GM18499 (cell line): Measurements from ENCODE around the gene CNTN6.

Source experiments
- ATAC-seq: cut with Tn5 transposase; IDR thresholded peaks from one replicate; pipeline ENCODE4 v1.9.1; 2021; ENCODE audit warnings: moderate number of reproducible peaks; ENCODE audit not compliant: insufficient read depth, unreplicated experiment

Gene CNTN6

GRCh38 chr3:1394188-1394587, 301.4 kb downstream of the CNTN6 start:
- ATAC-seq: no peak

GRCh38 chr3:1400571-1400970, 307.7 kb downstream of the CNTN6 start:
- no peak for ATAC-seq

DNA sequence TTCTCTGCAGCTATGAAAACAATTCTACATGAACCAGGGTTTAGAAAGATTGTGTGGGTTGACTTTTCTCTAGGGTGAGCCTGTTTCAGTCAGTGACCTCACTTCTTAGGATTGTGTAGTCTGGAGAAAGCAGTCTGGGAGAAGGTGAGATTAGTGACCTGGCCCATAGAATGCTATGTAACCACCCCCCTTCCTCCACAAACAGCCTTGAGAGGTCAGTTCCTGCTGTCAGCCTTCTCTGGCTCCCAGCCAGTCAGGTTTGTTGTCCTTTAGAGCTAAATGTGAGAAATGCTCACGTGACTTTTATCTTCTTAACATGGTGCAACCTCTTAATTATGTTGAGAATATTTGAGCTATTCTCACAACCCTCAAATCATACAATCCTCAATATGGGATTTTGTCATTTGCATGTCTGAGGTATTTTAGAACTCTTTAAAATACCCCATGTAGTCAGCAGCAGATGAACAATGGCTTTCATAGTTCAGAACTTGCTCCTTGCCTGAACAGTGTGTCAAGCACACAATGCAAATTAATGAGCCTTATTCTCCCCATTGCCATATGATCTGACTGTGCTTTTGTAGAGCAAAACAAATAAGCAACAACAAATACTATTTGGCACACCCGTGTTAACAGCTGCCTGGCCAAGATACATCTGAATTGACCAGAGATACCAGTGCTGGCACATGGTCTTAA, 311.6 kb downstream of the CNTN6 start:
- no peak for ATAC-seq

DNA sequence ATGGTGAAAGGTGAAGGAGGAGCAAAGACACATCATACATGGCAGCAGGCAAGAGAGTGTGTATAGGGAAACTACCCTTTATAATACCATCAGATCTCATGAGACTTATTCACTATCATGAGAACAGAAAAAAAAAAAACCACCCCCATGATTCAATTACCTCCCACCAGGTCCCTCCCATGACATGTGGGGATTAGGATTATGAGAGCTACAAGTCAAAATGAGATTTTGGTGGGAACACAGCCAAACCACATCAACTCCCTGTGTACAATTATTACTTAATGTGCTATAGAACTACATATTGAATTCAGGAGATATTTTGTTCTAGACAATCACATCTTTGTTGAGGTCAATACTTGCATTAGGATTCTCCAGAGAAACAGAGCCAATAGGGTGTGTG, 313.4 kb downstream of the CNTN6 start:
- ATAC-seq: no peak

DNA sequence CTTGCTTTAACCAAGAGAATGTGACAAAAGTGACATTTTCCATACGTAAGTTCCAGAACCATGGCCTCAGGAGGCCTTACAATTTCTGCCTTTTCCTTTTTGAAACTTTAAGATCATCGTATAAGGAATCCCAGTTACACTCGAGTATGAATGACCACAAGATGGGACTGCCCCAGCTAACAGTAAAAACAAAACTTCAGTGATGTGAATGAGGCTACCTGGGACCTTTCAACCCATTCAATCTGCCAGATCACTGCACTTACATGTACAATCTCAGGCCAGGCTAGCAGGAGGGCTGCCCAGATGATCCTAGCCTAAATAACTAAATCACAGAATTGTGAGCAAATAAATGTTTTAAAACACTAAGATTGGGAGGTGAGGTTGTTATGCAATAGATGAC, 328.8 kb downstream of the CNTN6 start:
- ATAC-seq: peak; percentile 51

DNA sequence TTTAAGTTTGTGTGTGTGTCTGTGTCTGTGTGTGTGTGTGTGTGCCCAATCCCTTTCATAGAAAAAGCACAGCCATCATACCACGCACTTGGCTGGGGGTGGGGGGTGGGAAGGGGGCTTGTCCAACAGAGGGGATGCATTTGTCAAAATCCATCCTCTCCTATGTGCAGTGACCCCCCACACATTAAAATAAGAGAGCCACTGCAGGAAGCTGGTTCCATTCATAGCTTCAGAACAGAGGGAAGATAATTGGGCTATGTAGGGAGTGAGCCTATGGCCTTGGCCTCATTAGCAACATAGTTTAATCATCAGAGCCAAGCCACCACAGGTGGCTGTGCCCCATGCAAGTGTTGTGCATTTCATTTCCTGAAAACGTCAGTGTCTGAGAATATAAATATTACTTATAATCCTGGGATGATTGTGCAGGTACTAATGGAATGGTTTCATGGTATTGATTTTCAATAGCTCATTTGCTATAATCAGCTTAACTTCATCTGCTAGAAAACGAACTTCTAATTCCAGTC, 330.8 kb downstream of the CNTN6 start:
- no peak for ATAC-seq

DNA sequence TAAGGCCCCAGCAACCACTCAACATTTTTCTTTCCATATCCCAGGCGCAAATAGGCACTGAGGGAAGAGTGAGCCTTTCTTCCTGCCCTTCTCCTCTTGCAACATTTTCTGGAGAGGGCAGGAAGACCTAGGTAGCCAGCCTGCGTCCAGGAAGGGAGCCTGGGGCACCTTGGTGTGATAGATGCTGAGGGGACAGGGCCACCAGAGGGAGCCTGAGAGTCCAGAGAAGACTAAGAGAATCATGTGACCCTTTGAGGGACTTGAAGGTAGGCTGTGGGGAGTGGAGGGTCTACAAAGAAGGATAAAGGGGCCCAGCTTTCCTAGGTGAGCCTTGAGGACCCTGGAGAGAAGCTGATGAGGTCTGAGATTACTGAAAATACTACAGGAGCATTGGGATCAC, 346.6 kb downstream of the CNTN6 start:
- no peak for ATAC-seq

DNA sequence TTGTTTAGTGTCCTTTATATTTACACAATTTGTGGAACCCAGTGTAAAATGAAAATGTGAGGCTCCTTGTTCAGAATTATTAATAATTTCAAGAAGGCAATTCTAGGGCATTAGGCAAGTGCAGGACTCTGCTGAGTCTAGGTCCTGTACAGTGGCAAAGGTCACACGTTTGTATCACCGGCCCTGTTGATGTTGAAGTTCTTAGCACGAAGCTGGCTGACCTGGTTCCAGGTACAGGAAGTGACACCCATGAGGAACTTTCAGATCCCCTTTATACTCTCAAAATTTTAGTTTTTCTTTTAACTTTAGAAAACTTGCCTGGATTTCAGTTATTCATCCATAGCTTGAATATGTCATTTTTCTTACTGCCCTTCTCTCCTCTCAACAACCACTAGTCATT, 349.4 kb downstream of the CNTN6 start:
- peak; percentile 55 for ATAC-seq

DNA sequence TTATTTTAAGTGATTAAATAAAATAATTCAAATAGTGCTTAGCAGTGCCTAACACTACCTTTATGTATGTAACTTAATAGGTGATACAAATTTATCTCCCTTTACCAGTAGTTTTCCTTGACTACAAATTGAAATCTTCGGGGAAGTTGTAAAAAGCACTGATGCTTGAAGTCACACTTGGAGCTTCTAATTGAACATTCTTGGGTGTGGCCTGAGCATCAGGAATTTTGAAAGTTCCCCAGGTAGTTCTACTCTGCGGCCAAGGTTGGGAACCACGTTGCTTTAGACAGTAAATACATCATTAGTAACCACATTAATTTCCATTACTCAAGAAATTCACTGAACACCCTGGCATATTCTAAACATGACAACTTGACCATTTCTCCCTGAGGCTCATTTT, 351.4 kb downstream of the CNTN6 start:
- no peak for ATAC-seq

DNA sequence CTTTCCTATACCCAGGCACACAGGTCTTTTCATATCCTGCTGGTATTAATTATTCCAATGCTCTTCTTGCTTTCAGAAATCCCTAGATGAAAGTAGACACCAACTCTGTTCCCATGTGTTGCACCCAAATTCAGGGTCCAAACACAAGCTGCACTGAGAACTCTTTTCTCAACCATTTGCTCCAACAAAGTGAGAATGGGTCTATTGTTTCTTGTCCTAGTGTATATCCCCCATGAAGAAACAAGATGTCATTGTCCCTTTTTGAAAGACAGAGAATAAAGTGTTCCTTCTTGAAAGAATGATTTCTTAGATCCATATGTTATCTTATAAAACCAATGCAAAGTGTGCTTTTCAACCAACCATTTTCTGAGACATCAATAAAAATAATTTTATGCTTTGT, 353.7 kb downstream of the CNTN6 start:
- ATAC-seq: no peak

DNA sequence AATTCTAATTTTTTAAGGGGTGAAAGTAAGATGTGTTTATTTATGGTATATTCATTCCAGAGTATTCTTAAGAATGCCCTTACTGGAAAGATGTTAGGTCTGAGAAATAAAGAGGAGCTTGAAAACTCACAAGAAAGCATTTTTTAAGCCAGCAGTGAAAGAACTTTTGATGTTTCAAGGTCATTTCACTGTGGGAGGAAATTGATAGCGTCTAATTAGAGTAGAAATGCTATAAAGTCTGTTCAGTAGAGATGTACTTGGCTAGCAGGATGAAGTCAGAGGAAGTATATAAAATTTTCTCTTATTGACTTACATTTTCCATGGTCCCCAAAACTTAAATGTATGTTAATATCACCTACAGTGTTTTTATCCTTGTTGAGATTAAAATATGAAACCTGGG, 354.6 kb downstream of the CNTN6 start:
- ATAC-seq: no peak

GRCh38 chr3:1448443-1448842, 355.6 kb downstream of the CNTN6 start:
- no peak for ATAC-seq
